Adipocyte (in vitro differentiated cells): Measurements from ENCODE around the gene CETN2.
A peak's percentile ranks its signal among the peaks of the same experiment; 100 is the strongest.

ENCODE experiments used
- DNase-seq: peaks from one replicate; pipeline ENCODE4 v3.0.0-alpha.2; 2015; ENCODE audit warnings: low read depth
- H3K27me3 ChIP-seq: replicated peaks from 2 replicates; pipeline ENCODE4 v1.7.0; 2013; ENCODE audit warnings: mild to moderate bottlenecking, low read length, moderate library complexity; ENCODE audit not compliant: control insufficient read depth, insufficient read depth
- H3K36me3 ChIP-seq: 2 replicates; pipeline ENCODE4 v1.7.0; 2013; ENCODE audit warnings: low read length, mild to moderate bottlenecking, moderate library complexity; ENCODE audit not compliant: control insufficient read depth, insufficient read depth, severe bottlenecking
- H3K4me1 ChIP-seq: 2 replicates; pipeline ENCODE4 v1.7.0; 2013; ENCODE audit warnings: mild to moderate bottlenecking, low read length, moderate library complexity; ENCODE audit not compliant: control insufficient read depth, insufficient read depth
- H3K4me3 ChIP-seq: 2 replicates; pipeline ENCODE4 v1.7.0; 2013; ENCODE audit warnings: mild to moderate bottlenecking, low read length, moderate library complexity
- H3K9ac ChIP-seq: 2 replicates; pipeline ENCODE4 v1.7.0; 2013; ENCODE audit warnings: mild to moderate bottlenecking, low read length, moderate library complexity
- H3K9me3 ChIP-seq: 2 replicates; pipeline ENCODE4 v1.7.0; 2013; ENCODE audit warnings: mild to moderate bottlenecking, low read length, moderate library complexity; ENCODE audit not compliant: control insufficient read depth

Gene CETN2

GRCh38 chrX:152830312-152831305, at the start of gene CETN2, which contains the start of gene NSDHL:
Gene CETN2, minus strand, starts transcription at chrX:152830757. Its CDS starts 47 bp downstream, at chrX:152830710.
Gene NSDHL, plus strand, starts transcription at chrX:152831063. Its CDS starts 15,262 bp downstream, at chrX:152846325.
- H3K9me3 ChIP-seq = peaks cover 4% of the 10 kb centered on the region
- H3K9ac ChIP-seq = peak within 1 kb of the TSS; percentile 93
- H3K4me1 ChIP-seq = peaks cover 13% of the 10 kb centered on the region
- peaks cover 7% of the 10 kb centered on the region for H3K27me3 ChIP-seq
- H3K36me3 ChIP-seq = peaks cover 33% of the 10 kb centered on the region
- H3K4me3 ChIP-seq = peak within 1 kb of the TSS; percentile 91
- DNase-seq = peak; percentile 96

DNA sequence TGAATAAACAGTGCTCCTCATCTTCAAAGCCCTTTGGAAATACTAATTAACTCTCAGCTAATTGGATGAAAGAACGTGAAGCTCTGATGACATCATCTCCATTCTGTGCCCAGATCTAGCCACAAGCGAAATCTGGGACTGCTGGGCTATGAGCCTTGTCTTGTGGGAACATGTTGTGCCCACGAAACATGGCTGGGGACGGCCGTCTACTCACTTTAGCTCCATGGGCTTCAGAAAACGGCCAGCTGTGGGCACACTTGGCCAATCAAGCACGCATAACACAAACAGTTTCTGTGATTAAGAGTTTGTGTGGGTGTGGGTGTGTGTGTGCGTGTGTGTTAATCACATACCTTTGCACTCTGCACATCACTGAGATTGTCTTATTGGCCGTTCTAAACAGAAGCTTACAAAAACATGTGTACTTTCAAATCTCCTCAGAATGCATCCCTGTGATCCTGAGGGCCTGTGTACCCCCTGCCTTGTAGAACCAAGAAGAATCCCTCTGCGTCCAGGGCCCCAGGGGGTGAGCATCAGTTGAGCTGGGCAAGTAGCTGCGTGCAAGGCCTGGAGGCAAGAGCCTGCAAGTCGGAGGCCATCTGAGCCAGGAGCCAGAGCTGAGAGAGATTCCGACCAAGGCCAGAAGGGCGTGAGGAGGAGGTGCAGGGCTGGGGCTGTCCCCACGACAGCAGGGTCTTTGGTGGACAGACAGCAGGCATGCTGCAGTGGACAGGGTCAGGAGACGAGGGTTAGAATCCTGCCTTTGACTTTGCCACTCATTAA, 48.6 kb upstream of the CETN2 start:
- H3K4me1 ChIP-seq = no peaks in the 10 kb centered on the region
- no peaks in the 10 kb centered on the region for H3K36me3 ChIP-seq
- no peak overlapping the region for H3K9ac ChIP-seq
- no peak overlapping the region for H3K4me3 ChIP-seq
- H3K9me3 ChIP-seq = peaks cover 4% of the 10 kb centered on the region
- DNase-seq = no peak
- peaks cover 32% of the 10 kb centered on the region for H3K27me3 ChIP-seq

- Histone ChIP-seq H3K4me1 (no peaks in the 10 kb centered on the region), H3K4me3 (no peak overlapping the region), H3K9me3 (peaks cover 4% of the 10 kb centered on the region), H3K9ac (no peak overlapping the region), H3K27me3 (peaks cover 14% of the 10 kb centered on the region), H3K36me3 (no peaks in the 10 kb centered on the region)
- no peak for DNase-seq
Measured at GRCh38 chrX:152876931-152877840, 46.6 kb upstream of the CETN2 start.

- Histone ChIP-seq H3K4me1 (no peaks in the 10 kb centered on the region), H3K27me3 (peaks cover 12% of the 10 kb centered on the region), H3K4me3 (no peak overlapping the region), H3K9ac (no peak overlapping the region), H3K36me3 (peaks cover 35% of the 10 kb centered on the region), H3K9me3 (peaks cover 4% of the 10 kb centered on the region)
- no peak for DNase-seq
Measured at GRCh38 chrX:152873361-152873760, 42.8 kb upstream of the CETN2 start.

DNA sequence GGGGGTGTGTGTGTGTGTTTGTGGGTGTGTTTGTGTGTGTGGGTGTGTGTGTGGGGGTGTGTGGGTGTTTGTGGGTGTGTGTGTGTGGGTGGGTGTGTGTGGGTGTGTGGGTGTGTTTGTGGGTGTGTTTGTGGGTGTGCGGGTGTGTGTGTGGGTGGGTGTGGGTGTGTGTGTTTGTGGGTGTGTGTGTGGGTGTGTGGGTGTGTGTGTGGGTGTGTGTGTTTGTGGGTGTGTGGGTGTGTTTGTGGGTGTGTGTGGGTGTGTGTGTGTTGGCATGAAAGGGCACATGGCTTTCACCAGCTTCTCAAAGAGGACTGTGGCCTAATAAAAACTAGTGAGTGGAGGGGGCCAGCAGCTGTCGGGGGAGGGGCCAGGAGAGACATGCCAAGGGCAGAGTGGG, 42.0 kb upstream of the CETN2 start:
- Histone ChIP-seq H3K36me3 (peaks cover 42% of the 10 kb centered on the region), H3K9ac (no peak overlapping the region), H3K9me3 (peaks cover 4% of the 10 kb centered on the region), H3K4me1 (no peaks in the 10 kb centered on the region), H3K4me3 (no peak overlapping the region), H3K27me3 (peaks cover 4% of the 10 kb centered on the region)
- DNase-seq = no peak

DNA sequence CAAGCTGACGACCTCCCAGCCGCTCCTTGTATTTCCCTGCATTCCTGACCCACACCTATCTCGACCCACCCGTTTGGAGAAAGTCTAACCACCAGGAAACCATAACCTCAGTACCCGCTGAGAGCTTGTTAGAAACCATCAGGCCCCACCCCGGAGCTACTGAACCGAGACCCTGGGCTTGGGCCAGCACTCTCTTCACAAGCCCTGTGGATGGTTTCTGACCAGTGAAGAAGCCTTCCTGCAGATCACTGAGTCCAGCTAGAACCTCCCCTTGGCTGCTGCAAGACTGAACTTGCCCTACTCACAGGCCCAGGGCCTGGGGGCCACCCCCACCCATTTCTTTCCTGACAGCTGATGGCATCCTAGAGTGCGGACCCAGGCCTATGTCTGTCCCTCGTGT, 40.7 kb upstream of the CETN2 start:
- no peak for DNase-seq
- no peaks in the 10 kb centered on the region for H3K4me1 ChIP-seq

DNA sequence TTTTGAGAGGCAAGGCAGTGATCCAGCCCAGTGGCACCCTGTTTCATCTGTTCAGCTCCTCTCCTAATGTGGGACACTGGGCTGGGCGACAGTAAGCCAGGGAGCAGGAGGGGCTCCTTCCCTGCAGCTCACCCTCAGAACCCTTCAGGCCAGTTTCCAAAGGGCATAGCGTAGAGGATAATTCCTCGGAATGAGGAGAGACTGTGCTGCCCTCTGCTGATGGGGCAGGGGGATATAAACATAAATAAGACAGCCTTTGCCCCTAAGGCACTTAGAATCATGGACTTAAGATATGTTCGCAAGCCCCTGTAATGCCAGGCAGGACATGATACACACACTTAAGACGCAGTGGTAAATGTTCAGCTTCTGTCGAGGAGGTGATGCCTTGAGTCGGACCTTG, 39.4 kb upstream of the CETN2 start:
- peaks cover 6% of the 10 kb centered on the region for H3K4me1 ChIP-seq
- H3K9ac ChIP-seq = no peak overlapping the region
- no peaks in the 10 kb centered on the region for H3K9me3 ChIP-seq
- H3K27me3 ChIP-seq = peaks cover 3% of the 10 kb centered on the region
- no peak for DNase-seq
- peaks cover 62% of the 10 kb centered on the region for H3K36me3 ChIP-seq
- H3K4me3 ChIP-seq = no peak overlapping the region

More for the DNA sequence above, 40.7 kb upstream of the CETN2 start:
- Histone ChIP-seq H3K27me3 (peaks cover 3% of the 10 kb centered on the region), H3K36me3 (peaks cover 54% of the 10 kb centered on the region), H3K9me3 (peaks cover 4% of the 10 kb centered on the region), H3K9ac (no peak overlapping the region), H3K4me3 (no peak overlapping the region)

DNA sequence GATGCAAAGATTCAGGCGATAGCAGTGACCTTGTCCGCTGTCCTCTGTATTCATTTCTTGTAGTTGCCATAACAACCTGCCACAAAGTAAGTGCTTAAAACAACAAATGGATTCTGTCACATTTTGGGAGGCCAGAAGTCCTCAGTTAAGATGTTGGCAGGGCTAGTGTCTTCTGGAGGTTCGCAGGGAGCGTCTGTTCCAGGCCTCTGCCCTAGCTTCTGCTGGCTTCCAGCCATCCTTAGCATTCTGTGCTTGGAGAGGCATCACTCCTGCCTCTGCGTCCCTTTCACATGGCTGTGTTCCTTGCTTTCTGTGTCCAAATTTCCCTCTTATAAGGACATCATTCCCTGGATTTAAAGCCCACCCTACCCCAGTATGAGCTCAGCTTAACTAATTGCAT, 35.8 kb upstream of the CETN2 start:
- H3K4me3 ChIP-seq = no peak overlapping the region
- peaks cover 6% of the 10 kb centered on the region for H3K4me1 ChIP-seq
- H3K9me3 ChIP-seq = no peaks in the 10 kb centered on the region
- H3K36me3 ChIP-seq = peaks cover 85% of the 10 kb centered on the region
- no peak overlapping the region for H3K9ac ChIP-seq
- DNase-seq = no peak
- H3K27me3 ChIP-seq = peaks cover 4% of the 10 kb centered on the region

GRCh38 chrX:152865232-152865920, 34.8 kb upstream of the CETN2 start:
- DNase-seq = no peak
- H3K27me3 ChIP-seq = peaks cover 7% of the 10 kb centered on the region
- peaks cover 6% of the 10 kb centered on the region for H3K4me1 ChIP-seq
- no peaks in the 10 kb centered on the region for H3K9me3 ChIP-seq
- peaks cover 82% of the 10 kb centered on the region for H3K36me3 ChIP-seq
- H3K9ac ChIP-seq = no peak overlapping the region
- no peak overlapping the region for H3K4me3 ChIP-seq

GRCh38 chrX:152861826-152862225, 31.3 kb upstream of the CETN2 start:
- DNase-seq = no peak
- H3K4me3 ChIP-seq = no peak overlapping the region
- peaks cover 81% of the 10 kb centered on the region for H3K36me3 ChIP-seq
- peaks cover 6% of the 10 kb centered on the region for H3K4me1 ChIP-seq
- peaks cover 7% of the 10 kb centered on the region for H3K27me3 ChIP-seq
- H3K9me3 ChIP-seq = no peaks in the 10 kb centered on the region
- no peak overlapping the region for H3K9ac ChIP-seq
